ENCODE data around the gene FMNL2. TPM values are rescaled to one million over a fixed set of nuclear protein-coding genes. Genes with fewer than 3 reads are reported as not detected.
"Not testable (repeated sequence)": the region's sequence is repeated elsewhere in the genome, so short reads cannot be mapped to it uniquely, and the experiment has no call there.

Gene FMNL2
- 7.7 and 10.6 TPM in 2 replicates for total RNA-seq (2014; rRNA removed; shearing (Covaris generic))

- peak; percentile 68 for DNase-seq (ENCODE audit: low spot score)
Observed at GRCh38 chr2:152335016-152335725, at the start of gene FMNL2. TSS of gene FMNL2 (plus strand) at chr2:152335174.

DNA sequence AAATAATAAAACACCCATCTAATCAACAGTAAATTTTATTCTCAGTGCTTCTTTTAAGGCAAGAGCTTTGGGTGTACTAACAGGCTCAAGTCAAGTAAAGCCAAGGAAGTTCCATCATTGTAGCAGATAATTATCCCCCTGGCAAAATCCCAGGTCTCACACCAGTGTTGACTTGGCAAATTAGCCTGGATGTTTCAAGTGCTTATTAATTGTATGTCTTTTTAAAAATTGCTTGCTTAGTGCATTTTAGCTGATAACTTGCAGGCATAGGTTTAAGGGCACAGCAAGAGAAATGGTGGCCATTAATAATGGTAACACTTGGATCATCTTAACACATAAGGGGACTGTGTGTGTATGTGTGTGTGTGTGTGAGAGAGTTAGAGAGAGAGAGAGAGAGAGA, 42.0 kb upstream of the FMNL2 start:
- no peak for DNase-seq (ENCODE audit: low spot score)

- DNase-seq (ENCODE audit: low spot score) = no peak
Observed at GRCh38 chr2:152297715-152298114, 37.3 kb upstream of the FMNL2 start.

DNA sequence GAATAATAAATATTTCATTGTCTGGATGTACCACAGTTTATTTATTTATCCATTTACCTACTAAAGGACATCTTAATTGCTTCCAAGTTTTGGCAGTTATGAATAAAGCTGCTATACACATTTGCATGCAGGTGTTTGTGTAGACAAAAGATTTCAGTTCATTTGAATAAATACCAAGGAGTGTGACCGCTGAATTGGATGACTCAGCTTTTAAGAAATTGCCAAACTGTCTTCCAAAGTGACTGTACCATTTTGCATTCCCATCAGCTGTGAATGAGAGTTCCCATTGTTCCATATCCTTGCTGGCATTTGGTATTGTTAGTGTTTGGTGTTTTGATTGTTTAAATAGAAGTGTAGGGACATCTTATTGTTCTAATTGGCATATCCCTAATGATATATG, 36.2 kb upstream of the FMNL2 start:
- peak; percentile 43 for DNase-seq (ENCODE audit: low spot score)

GRCh38 chr2:152301131-152301530, 33.8 kb upstream of the FMNL2 start:
- no peak for DNase-seq (ENCODE audit: low spot score)

DNA sequence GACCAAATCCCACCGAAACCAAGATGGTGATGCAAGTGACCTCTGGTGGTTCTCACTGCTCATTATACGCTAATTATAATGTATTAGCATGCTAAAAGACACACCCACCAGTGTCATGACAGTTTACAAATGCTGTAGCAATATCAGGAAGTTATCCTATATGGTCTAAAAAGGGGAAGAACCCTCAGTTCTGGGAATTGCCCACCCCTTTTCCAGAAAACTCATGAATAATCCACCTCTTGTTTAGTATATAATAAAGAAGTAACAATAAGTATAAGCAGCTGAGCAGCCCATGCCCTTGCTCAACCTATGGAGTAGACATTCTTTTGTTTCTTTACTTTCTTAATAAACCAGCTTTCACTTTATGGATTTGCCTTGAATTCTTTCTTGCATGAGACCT, 31.0 kb upstream of the FMNL2 start:
- DNase-seq (ENCODE audit: low spot score) = no peak

- DNase-seq (ENCODE audit: low spot score) = no peak
Observed at GRCh38 chr2:152304836-152305235, 30.1 kb upstream of the FMNL2 start.

GRCh38 chr2:152307863-152308262, 27.1 kb upstream of the FMNL2 start:
- no peak for DNase-seq (ENCODE audit: low spot score)

- DNase-seq (ENCODE audit: low spot score) = no peak
Observed at GRCh38 chr2:152309352-152310214, 25.4 kb upstream of the FMNL2 start.

DNA sequence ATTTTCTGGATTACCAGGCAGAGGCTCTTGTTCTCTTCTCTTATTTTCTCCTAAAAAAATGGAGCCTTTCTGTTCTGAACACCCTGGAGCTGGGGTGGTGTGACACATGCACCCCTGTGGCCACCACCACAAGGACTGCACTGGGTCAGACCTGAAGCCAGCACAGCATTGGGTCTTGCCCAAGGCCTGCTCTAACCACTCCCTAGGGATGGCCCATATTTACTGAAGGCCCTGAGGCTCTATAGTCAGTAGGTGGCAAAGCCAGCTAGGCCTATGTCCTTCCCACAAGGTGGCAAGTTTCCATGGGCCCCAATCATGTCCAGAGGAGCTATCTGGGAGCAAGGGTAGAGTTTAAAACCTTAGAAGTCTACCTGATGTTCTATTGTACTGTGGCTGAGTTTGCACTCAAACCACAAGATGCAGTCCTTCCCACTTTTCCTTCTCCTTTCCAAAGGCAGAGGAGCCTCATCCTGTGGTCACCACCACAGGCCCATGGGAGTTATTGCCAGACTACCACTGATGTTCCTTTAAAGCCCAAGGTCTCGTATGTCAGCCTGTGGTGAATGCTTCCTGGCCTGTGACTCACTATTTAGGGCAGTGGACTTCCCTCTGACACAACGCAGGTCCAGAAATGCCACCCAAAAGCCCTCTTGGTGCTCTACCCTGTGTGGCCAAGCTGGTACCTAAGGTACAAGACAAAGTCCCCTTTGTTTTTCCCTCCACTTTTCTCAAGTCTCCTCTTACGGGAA, 15.0 kb upstream of the FMNL2 start:
- DNase-seq (ENCODE audit: low spot score) = peak; percentile 33

DNA sequence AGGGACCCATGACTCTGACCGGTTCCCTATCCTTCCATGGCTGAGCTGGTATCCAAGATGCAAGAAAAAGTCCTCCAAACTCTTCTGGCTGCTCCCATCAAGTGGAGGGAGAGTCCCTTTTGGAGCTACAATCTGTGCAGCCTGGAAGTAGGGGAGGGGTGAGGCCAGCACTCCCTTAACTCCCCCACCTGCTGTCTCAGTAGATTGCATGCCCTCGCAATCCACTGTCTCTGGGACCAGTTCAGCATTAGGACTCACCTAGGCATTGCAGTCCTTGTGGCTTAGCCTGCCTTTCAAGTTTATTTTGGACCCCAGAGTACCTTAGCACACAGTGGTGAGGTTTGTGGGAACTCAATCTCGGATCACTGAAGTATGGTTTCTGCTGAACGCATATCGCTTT, 14.2 kb upstream of the FMNL2 start:
- DNase-seq (ENCODE audit: low spot score) = no peak

GRCh38 chr2:152322222-152322621, 12.8 kb upstream of the FMNL2 start:
- no peak for DNase-seq (ENCODE audit: low spot score)

DNA sequence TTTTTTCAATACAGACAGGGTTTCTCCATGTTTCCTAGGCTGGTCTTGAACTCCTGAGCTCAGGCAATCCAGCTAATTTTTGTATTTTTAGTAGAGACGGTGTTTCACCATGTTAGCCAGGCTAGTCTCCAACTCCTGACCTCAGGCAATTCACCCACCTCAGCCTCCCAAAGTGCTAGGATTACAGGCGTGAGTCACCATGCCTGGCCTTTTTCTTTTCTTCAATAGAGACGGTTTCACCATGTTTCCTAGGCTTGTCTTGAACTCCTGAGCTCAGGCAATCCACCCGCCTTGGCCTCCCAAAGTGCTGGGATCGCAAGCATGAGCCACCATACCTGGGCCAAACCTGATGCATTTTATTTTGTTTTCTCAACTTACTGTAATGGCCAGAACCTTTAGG, 9.8 kb upstream of the FMNL2 start:
- DNase-seq (ENCODE audit: low spot score) = not testable (repeated sequence)

- no peak for DNase-seq (ENCODE audit: low spot score)
Observed at GRCh38 chr2:152326710-152327109, 8.3 kb upstream of the FMNL2 start.

GRCh38 chr2:152328013-152328412, 7.0 kb upstream of the FMNL2 start:
- DNase-seq (ENCODE audit: low spot score) = no peak

DNA sequence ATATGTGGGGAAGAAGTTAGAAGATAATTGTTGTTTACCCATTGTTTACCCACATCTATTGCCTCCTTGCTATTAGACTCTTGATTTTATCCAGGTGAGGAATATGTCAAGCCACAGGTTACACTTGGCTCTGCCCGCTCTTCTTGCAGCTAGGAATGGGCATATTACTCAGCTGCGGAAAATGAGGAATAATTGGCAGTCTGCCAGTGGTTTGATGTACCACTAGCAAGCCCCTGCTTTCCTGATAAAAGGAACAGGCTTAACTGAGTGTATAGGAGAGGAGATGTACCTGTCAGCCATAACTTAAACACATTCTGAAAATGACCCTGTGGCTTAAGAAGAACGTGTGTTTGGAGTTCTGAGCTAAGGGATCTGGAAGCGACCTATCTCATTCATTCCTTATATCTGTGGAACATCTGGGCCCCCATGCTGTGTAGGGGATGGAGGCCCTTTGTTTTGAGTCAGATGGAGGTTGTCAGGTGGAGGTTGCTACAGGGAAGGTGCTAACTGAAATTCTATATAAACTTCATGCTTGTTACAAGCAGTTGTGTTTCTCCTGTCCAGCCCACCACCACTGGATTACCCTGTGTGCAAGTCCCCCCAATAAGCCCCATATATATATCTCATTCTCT, 4.6 kb upstream of the FMNL2 start:
- DNase-seq (ENCODE audit: low spot score) = no peak

- no peak for DNase-seq (ENCODE audit: low spot score)
Observed at GRCh38 chr2:152334701-152335015, 316 bp upstream of the FMNL2 start.

- DNase-seq (ENCODE audit: low spot score) = no peak
Observed at GRCh38 chr2:152335726-152336118, 748 bp downstream of the FMNL2 start.

DNA sequence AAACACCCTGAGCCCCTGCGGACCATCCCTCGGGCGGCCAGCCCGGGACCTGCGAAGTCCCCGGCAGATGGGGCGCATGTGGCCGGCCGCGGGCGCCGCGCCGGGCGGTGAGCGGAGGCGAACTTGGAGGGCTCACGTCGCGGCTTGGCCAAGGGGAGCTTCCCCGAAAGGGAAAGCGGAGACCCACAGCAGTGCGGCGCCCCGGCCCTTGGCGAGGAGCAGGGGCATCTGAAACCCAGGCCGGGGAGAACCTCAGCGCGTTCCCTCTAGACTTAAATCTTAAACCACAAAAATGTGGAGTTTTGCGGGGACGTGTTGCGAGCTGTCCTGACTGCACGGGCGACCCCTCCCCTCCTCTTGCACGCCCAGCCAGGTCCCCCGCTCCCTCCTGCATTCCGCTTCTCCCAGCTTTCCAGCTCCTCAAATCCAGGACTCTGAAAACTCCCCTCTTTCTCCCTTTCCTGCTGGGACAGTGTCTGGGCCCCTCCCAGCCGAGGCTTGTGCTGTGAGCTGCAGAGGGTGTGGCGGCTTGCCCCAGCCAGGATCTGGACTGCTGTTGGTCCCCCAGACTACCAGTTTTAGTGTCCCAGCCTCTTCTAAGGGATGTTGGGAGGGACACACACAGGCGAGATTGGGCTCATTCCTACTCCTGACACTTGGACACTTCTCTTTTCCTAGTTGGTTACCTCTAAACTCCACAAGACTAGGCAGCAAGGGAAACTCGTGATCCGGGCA, 1.3 kb downstream of the FMNL2 start:
- peak; percentile 38 for DNase-seq (ENCODE audit: low spot score)

DNA sequence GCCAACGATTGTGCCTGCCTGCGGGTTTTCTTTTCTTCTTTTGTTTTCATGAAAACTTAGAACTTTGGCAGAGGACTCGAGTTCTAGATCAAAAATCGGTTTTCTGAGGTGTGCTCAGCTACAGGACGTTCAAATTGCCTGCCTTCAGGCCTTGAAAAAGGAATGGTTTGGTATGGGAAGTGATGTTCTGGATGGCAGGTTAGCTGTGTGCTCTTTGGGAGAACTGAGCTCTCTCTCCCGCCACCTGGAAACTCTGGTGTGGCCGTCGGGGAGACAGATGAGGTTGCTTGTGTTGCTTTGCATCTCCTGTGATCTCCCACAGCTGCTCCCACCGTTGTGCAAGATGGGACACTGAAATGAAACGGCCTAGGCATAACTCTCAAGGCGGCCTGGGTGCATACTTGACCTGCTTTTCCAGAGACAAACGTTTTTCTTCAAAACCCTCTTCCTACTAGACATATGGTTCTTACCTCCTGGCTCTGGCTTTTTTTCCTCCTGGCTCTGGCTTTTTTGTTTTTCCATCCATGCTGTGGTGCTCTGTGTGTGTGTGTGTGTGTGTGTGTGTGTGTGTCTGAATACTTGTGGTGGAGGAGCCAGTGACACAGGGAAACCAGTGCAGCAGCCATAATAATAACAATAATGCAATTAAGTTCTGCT, 2.0 kb downstream of the FMNL2 start:
- DNase-seq (ENCODE audit: low spot score) = peak; percentile 40

DNA sequence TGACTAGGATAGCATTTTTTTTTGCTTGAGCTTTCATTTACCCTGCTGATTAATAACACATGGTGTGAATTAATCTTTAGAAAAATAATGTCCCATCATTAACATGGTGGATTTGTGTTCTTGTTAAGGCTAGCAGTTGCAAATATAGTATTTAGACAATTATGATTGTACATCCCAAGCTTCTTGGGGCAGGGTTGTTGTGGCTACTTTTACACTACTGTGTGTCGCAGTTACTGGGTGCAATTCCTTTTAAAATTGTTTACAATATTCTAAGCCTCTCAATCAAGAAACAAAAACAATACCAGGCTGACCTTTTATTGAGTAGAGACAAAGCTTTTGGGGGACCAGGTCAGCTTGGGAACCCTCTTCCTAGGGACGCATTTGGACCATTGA, 2.5 kb downstream of the FMNL2 start:
- DNase-seq (ENCODE audit: low spot score) = no peak

All from H4 (cell line).